Suprapubic skin (tissue), 3 donors: ENCODE measurements around the gene PRX.

Experiments used
- CTCF ChIP-seq, 2 donors: fragments of 200-600 bp in 1 of 2; fragments of 450-650 bp in 1 of 2; sonication (generic) in 1 of 2; IDR thresholded peaks; one replicate each; pipeline ENCODE4 v1.5.1; 2016 to 2019; ENCODE audit warnings: antibody characterized with exemption in 2 of 2, mild to moderate bottlenecking in 1 of 2, moderate library complexity in 1 of 2
- POLR2A ChIP-seq, 2 donors: fragments of 450-650 bp; IDR thresholded peaks; one replicate each; pipeline ENCODE4 v1.6.1; 2017; ENCODE audit warnings: antibody characterized with exemption in 2 of 2, mild to moderate bottlenecking in 2 of 2, moderate library complexity in 2 of 2

GRCh38 chr19:40419066-40419612 lies 6.0 kb upstream of the PRX start:
- TF ChIP-seq CTCF (IDR thresholded peaks at IDR 0.05) (no peak), POLR2A (IDR thresholded peaks at IDR 0.05) (no peak)
